PC-3 (cell line): ENCODE measurements around the gene SLC34A3. TPM values are rescaled to one million over a fixed set of nuclear protein-coding genes. Genes with fewer than 3 reads are reported as not detected.

Experiments used
- ATAC-seq: fragments of 200-7000 bp; cut with Tn5 transposase; 2 replicates; pipeline ENCODE4 v1.9.1; 2020; ENCODE audit warnings: mild to moderate bottlenecking, moderate library complexity
- BruUV-seq: library from RNA; stranded (reverse); fragments of 400-500 nt; replicated peaks from 2 replicates; lab custom pipeline; 2021; lab: Mats Ljungman, UMichigan
- CTCF ChIA-PET: fragments of 300-600 bp; sonication (Branson Sonifier 250); formaldehyde crosslinking; loops from one replicate; lab custom pipeline; 2022; ENCODE audit warnings: antibody characterized with exemption; lab: Charles Lee
- POLR2A ChIA-PET: fragments of 300-600 bp; sonication (Branson Sonifier 250); formaldehyde crosslinking; loops from one replicate; lab custom pipeline; 2022; ENCODE audit warnings: antibody characterized with exemption; ENCODE audit not compliant: unreplicated experiment; lab: Charles Lee
- DNase-seq: peaks from one replicate; pipeline ENCODE4 v3.0.0-alpha.2; 2015
- H2AFZ ChIP-seq: fragments of 300-600 bp; sonication (generic); 2 replicates; pipeline ENCODE4 v1.6.0; 2016; ENCODE audit warnings: antibody characterized with exemption, low read length
- H3F3A ChIP-seq: fragments of 300-600 bp; sonication (generic); one replicate; pipeline ENCODE4 v1.6.0; 2017; ENCODE audit warnings: antibody characterized with exemption, low read length, control low read depth, mild to moderate bottlenecking; ENCODE audit not compliant: unreplicated experiment
- H3K27ac ChIP-seq: fragments of 300-600 bp; sonication (generic); 2 replicates; pipeline ENCODE4 v1.5.1; 2016; ENCODE audit warnings: mild to moderate bottlenecking, low read length
- H3K27me3 ChIP-seq: fragments of 300-600 bp; sonication (generic); 2 replicates; pipeline ENCODE4 v1.6.1; 2016; ENCODE audit warnings: low read length, mixed read lengths
- H3K36me3 ChIP-seq: fragments of 300-600 bp; sonication (generic); 2 replicates; pipeline ENCODE4 v1.6.1; 2016; ENCODE audit warnings: low read depth, mixed run types, low read length, mixed read lengths
- H3K4me1 ChIP-seq: fragments of 300-600 bp; sonication (generic); 2 replicates; pipeline ENCODE4 v1.5.1; 2016; ENCODE audit warnings: low read length; ENCODE audit not compliant: insufficient read depth
- H3K4me2 ChIP-seq: fragments of 300-600 bp; sonication (generic); 2 replicates; pipeline ENCODE4 v1.6.0; 2016; ENCODE audit warnings: low read length
- H3K4me3 ChIP-seq: fragments of 300-600 bp; sonication (generic); 2 replicates; pipeline ENCODE4 v1.5.1; 2016; ENCODE audit warnings: mild to moderate bottlenecking, low read length, mixed read lengths
- H3K79me2 ChIP-seq: fragments of 300-600 bp; sonication (generic); 2 replicates; pipeline ENCODE4 v1.6.1; 2017; ENCODE audit warnings: low read length, mixed read lengths
- H3K9ac ChIP-seq: fragments of 300-600 bp; sonication (generic); 2 replicates; pipeline ENCODE4 v1.6.0; 2016; ENCODE audit warnings: mild to moderate bottlenecking, low read length
- H3K9me2 ChIP-seq: fragments of 300-600 bp; sonication (generic); replicated peaks from 2 replicates; pipeline ENCODE4 v1.6.1; 2016; ENCODE audit warnings: mixed run types, low read length, mixed read lengths
- H3K9me3 ChIP-seq: fragments of 300-600 bp; sonication (generic); 2 replicates; pipeline ENCODE4 v1.6.1; 2016; ENCODE audit warnings: low read length, mixed read lengths
- H4K20me1 ChIP-seq: fragments of 300-600 bp; sonication (generic); 2 replicates; pipeline ENCODE4 v1.6.1; 2016; ENCODE audit warnings: low read length, mixed read lengths
- CTCF ChIP-seq: fragments of 300-600 bp; sonication (generic); conservative IDR thresholded peaks from 2 replicates; pipeline ENCODE4 v1.5.1; 2017; ENCODE audit warnings: antibody characterized with exemption, low read depth, mild to moderate bottlenecking, low read length
- EZH2 ChIP-seq: fragments of 300-600 bp; sonication (generic); IDR thresholded peaks from one replicate; pipeline ENCODE4 v1.6.1; 2017; ENCODE audit warnings: antibody characterized with exemption, mild to moderate bottlenecking, low read length; ENCODE audit not compliant: unreplicated experiment
- EZH2phosphoT487 ChIP-seq: fragments of 300-600 bp; sonication (generic); IDR thresholded peaks from 2 replicates; pipeline ENCODE4 v1.6.1; 2018; ENCODE audit warnings: mild to moderate bottlenecking, antibody characterized with exemption, low read length, borderline replicate concordance
- intact Hi-C: fragments of 100-400 bp; cut with micrococcal nuclease; formaldehyde crosslinking; loops from 2 replicates; pipeline ENCODE4 v1.9.0; 2023
- total RNA-seq: library from RNA; depleted of rRNA; stranded (reverse); fragments of >200 nt; gene quantifications from 2 replicates; pipeline ENCODE4 v1.2.3, GENCODE V29; 2014

Gene SLC34A3
- total RNA-seq, 1 experiment from 2014 or later = 1.5 TPM

- H3K36me3 ChIP-seq = no peaks in the 10 kb centered on the region
These were observed 41.8 kb downstream of the SLC34A3 start for GRCh38 chr9:137272241-137273094.

GRCh38 chr9:137273095-137273490, 42.4 kb downstream of the SLC34A3 start:
- BruUV-seq = no TSS peak
- Histone ChIP-seq H3K27me3 (no peaks in the 10 kb centered on the region), H3K4me1 (peaks cover 16% of the 10 kb centered on the region), H3K36me3 (no peaks in the 10 kb centered on the region), H3K9me3 (no peaks in the 10 kb centered on the region), H3K4me2 (no peak overlapping the region), H3K4me3 (no peak overlapping the region), H3F3A (no peaks in the 10 kb centered on the region), H3K9ac (no peak overlapping the region), H4K20me1 (no peaks in the 10 kb centered on the region), H2AFZ (no peak overlapping the region), H3K9me2 (no peaks in the 10 kb centered on the region), H3K79me2 (peaks cover 5% of the 10 kb centered on the region), H3K27ac (no peak overlapping the region)
- no peak for TF ChIP-seq EZH2phosphoT487
- ChIA-PET POLR2A (interaction anchor here (0.5 kb wide), 1 partner anchor 29 kb away, joined by 3 read pairs; the partner anchor contains the start of gene NRARP), CTCF (no interaction called here)
- no peak for ATAC-seq
- intact Hi-C loops = no loop called here
- DNase-seq = no peak

More at GRCh38 chr9:137272241-137273094, 41.8 kb downstream of the SLC34A3 start:
- no peaks in the 10 kb centered on the region for H3K9me3 ChIP-seq
- TF ChIP-seq EZH2 (no peak), EZH2phosphoT487 (no peak), CTCF (no peak)
- POLR2A ChIA-PET = interaction anchor here (0.5 kb wide), 1 partner anchor 29 kb away, joined by 3 read pairs; the partner anchor contains the start of gene NRARP
- no peaks in the 10 kb centered on the region for H3K27me3 ChIP-seq
- H3F3A ChIP-seq = no peaks in the 10 kb centered on the region
- CTCF ChIA-PET = no interaction called here
- DNase-seq = no peak
- H3K4me2 ChIP-seq = no peak overlapping the region
- no peak for ATAC-seq
- no peak overlapping the region for H2AFZ ChIP-seq
- H4K20me1 ChIP-seq = no peaks in the 10 kb centered on the region
- peaks cover 14% of the 10 kb centered on the region for H3K4me1 ChIP-seq
- no peaks in the 10 kb centered on the region for H3K9me2 ChIP-seq
- no peak overlapping the region for H3K9ac ChIP-seq
- no peak overlapping the region for H3K4me3 ChIP-seq
- H3K27ac ChIP-seq = no peak overlapping the region
- no TSS peak for BruUV-seq
- no peaks in the 10 kb centered on the region for H3K79me2 ChIP-seq
- intact Hi-C loops = no loop called here

- Histone ChIP-seq H3K9ac (no peak overlapping the region), H3K27ac (no peak overlapping the region), H3K79me2 (peaks cover 9% of the 10 kb centered on the region), H3K4me2 (no peak overlapping the region), H3F3A (no peaks in the 10 kb centered on the region), H3K9me2 (no peaks in the 10 kb centered on the region), H3K27me3 (no peaks in the 10 kb centered on the region), H4K20me1 (no peaks in the 10 kb centered on the region), H2AFZ (no peak overlapping the region), H3K4me3 (no peak overlapping the region), H3K4me1 (peaks cover 17% of the 10 kb centered on the region), H3K9me3 (no peaks in the 10 kb centered on the region), H3K36me3 (no peaks in the 10 kb centered on the region)
- ATAC-seq (no peak), DNase-seq (no peak)
- intact Hi-C loops = no loop called here
- CTCF ChIA-PET = interaction anchor here (0.5 kb wide), 1 partner anchor 25 kb away, joined by 6 read pairs; no protein-coding TSS in a partner anchor
- POLR2A ChIA-PET = no interaction called here
- no TSS peak for BruUV-seq
- TF ChIP-seq EZH2phosphoT487 (no peak), CTCF (no peak), EZH2 (no peak)
These were observed 43.1 kb downstream of the SLC34A3 start for GRCh38 chr9:137273611-137274320.
